HEK293 (cell line): ENCODE measurements around the gene TACR3.
A peak's percentile ranks its signal among the peaks of the same experiment; 100 is the strongest.
"Not testable (repeated sequence)": the region's sequence is repeated elsewhere in the genome, so short reads cannot be mapped to it uniquely, and the experiment has no call there.

Experiments used
- CTCF ChIA-PET: fragments of 350-600 bp; formaldehyde crosslinking; extraction: SDS; loops from one replicate; lab custom pipeline; 2021; ENCODE audit warnings: antibody characterized with exemption; lab: Yijun Ruan, JAX
- POLR2A ChIA-PET: fragments of 300-600 bp; formaldehyde crosslinking; extraction: SDS; loops from one replicate; lab custom pipeline; 2020; ENCODE audit warnings: antibody characterized with exemption, inconsistent platforms; lab: Yijun Ruan, JAX
- H3K27ac ChIP-seq: fragments of 200-500 bp; sonication (Bioruptor generic); 2 replicates; pipeline ENCODE4 v1.5.1; 2014; ENCODE audit warnings: low read depth, low read length, control low read depth, inconsistent platforms; ENCODE audit errors: extremely low read depth
- H3K36me3 ChIP-seq, 2 experiments: fragments of 200-500 bp in 1 of 2; sonication (Bioruptor generic) in 1 of 2; 1 replicate in 1 of 2; 2 replicates in 1 of 2; pipeline ENCODE4 v1.5.1; 2014 to 2017; ENCODE audit warnings: inconsistent platforms in 2 of 2, low read length in 2 of 2; ENCODE audit not compliant: control insufficient read depth in 2 of 2, insufficient read depth in 1 of 2
- H3K4me1 ChIP-seq: fragments of 200-500 bp; sonication (Bioruptor generic); 2 replicates; pipeline ENCODE4 v1.5.1; 2014; ENCODE audit warnings: mild to moderate bottlenecking, low read length, inconsistent platforms; ENCODE audit not compliant: control insufficient read depth, insufficient read depth
- H3K4me3 ChIP-seq: 2 replicates; pipeline ENCODE4 v1.5.1; 2011; ENCODE audit warnings: low read depth, mild to moderate bottlenecking, control low read depth, low read length, moderate library complexity
- H3K9me3 ChIP-seq: fragments of 200-500 bp; sonication (Bioruptor generic); 2 replicates; pipeline ENCODE4 v1.5.1; 2014; ENCODE audit warnings: low read depth, low read length, inconsistent platforms; ENCODE audit not compliant: control insufficient read depth, insufficient read depth
- BCL11A ChIP-seq: fragments of 450-650 bp; formaldehyde crosslinking; IDR thresholded peaks from 2 replicates; pipeline ENCODE4 v1.5.1; 2016; ENCODE audit warnings: low read depth, missing biosample characterization, missing genetic modification characterization
- ELK4 ChIP-seq: IDR thresholded peaks from 2 replicates; pipeline ENCODE4 v1.6.1; 2011; ENCODE audit warnings: mild to moderate bottlenecking, low read depth, low read length, borderline replicate concordance
- GLI2 ChIP-seq: fragments of 450-650 bp; formaldehyde crosslinking; IDR thresholded peaks from 2 replicates; pipeline ENCODE4; 2017; ENCODE audit warnings: missing biosample characterization, missing genetic modification characterization, low read depth, borderline replicate concordance
- KLF10 ChIP-seq: fragments of 450-650 bp; IDR thresholded peaks from 2 replicates; pipeline ENCODE4 v1.5.1; 2018; ENCODE audit warnings: missing biosample characterization, mild to moderate bottlenecking, missing genetic modification characterization
- REST ChIP-seq: fragments of 450-650 bp; formaldehyde crosslinking; IDR thresholded peaks from 2 replicates; pipeline ENCODE4 v1.5.1; 2016; ENCODE audit warnings: missing biosample characterization, missing genetic modification characterization
- SP7 ChIP-seq: fragments of 450-650 bp; formaldehyde crosslinking; IDR thresholded peaks from 2 replicates; pipeline ENCODE4 v1.5.1; 2016; ENCODE audit warnings: missing biosample characterization, missing genetic modification characterization
- ZFHX2 ChIP-seq: fragments of 450-650 bp; formaldehyde crosslinking; conservative IDR thresholded peaks from 2 replicates; pipeline ENCODE4 v1.5.1; 2016; ENCODE audit warnings: missing biosample characterization, missing genetic modification characterization
- ZNF121 ChIP-seq: fragments of 450-650 bp; formaldehyde crosslinking; IDR thresholded peaks from 2 replicates; pipeline ENCODE4 v1.5.1; 2016; ENCODE audit warnings: missing biosample characterization, missing genetic modification characterization
- ZNF354C ChIP-seq: fragments of 450-650 bp; formaldehyde crosslinking; IDR thresholded peaks from 2 replicates; pipeline ENCODE4 v1.5.1; 2016; ENCODE audit warnings: missing biosample characterization, missing genetic modification characterization, low read depth, borderline replicate concordance
- ZNF398 ChIP-seq: fragments of 450-650 bp; formaldehyde crosslinking; IDR thresholded peaks from 2 replicates; pipeline ENCODE4 v1.5.1; 2017; ENCODE audit warnings: missing biosample characterization, missing genetic modification characterization
- ZNF404 ChIP-seq: fragments of 450-650 bp; formaldehyde crosslinking; IDR thresholded peaks from 2 replicates; pipeline ENCODE4 v1.5.1; 2017; ENCODE audit warnings: missing biosample characterization, missing genetic modification characterization
- ZNF514 ChIP-seq: fragments of 450-650 bp; formaldehyde crosslinking; IDR thresholded peaks from 2 replicates; pipeline ENCODE4 v1.5.1; 2016; ENCODE audit warnings: missing biosample characterization, missing genetic modification characterization
- ZNF610 ChIP-seq: fragments of 450-650 bp; formaldehyde crosslinking; IDR thresholded peaks from 2 replicates; pipeline ENCODE4 v1.5.1; 2016; ENCODE audit warnings: missing biosample characterization, missing genetic modification characterization, borderline replicate concordance
- ZNF639 ChIP-seq: fragments of 450-650 bp; formaldehyde crosslinking; IDR thresholded peaks from 2 replicates; pipeline ENCODE4 v1.5.1; 2016; ENCODE audit warnings: missing biosample characterization, missing genetic modification characterization
- ZNF660 ChIP-seq: fragments of 450-650 bp; IDR thresholded peaks from 2 replicates; pipeline ENCODE4 v1.5.1; 2018; ENCODE audit warnings: missing biosample characterization, mild to moderate bottlenecking, missing genetic modification characterization
- ZSCAN16 ChIP-seq: fragments of 450-650 bp; formaldehyde crosslinking; IDR thresholded peaks from 2 replicates; pipeline ENCODE4 v1.5.1; 2016; ENCODE audit warnings: missing biosample characterization, missing genetic modification characterization

Gene TACR3

GRCh38 chr4:103756741-103757140 is 37.0 kb upstream of the TACR3 start (continued):
- TF ChIP-seq ELK4 (no peak), ZNF121 (no peak), ZNF514 (tag by site-specific recombination) (no peak), BCL11A (tag by site-specific recombination) (no peak), ZNF660 (tag by site-specific recombination) (no peak), ZNF354C (tag by site-specific recombination) (no peak), GLI2 (tag by site-specific recombination) (no peak), ZNF398 (no peak)

GRCh38 chr4:103754844-103755243 is 35.1 kb upstream of the TACR3 start:
- CTCF ChIA-PET = no interaction called here
- Histone ChIP-seq H3K9me3 (no peaks in the 10 kb centered on the region), H3K36me3 (no peaks in the 10 kb centered on the region), H3K4me3 (no peak overlapping the region)
- peak; percentile 30; the same call in 1 of the 2 replicates for TF ChIP-seq SP7 (tag by site-specific recombination)
- TF ChIP-seq ZNF660 (tag by site-specific recombination) = 0 out of 2 replicates have a peak, but pooled peaks have one; percentile 44
- no peak for TF ChIP-seq KLF10 (tag by site-specific recombination)
- TF ChIP-seq, all 188 proteins: peak for 2
- Histone ChIP-seq H3K27ac (no peak overlapping the region), H3K4me1 (no peaks in the 10 kb centered on the region)
- POLR2A ChIA-PET = no interaction called here

GRCh38 chr4:103753868-103754653 is 34.3 kb upstream of the TACR3 start:
- Histone ChIP-seq H3K27ac (no peak overlapping the region), H3K4me1 (no peaks in the 10 kb centered on the region), H3K4me3 (no peak overlapping the region), H3K9me3 (no peaks in the 10 kb centered on the region), H3K36me3 (no peaks in the 10 kb centered on the region)
- ChIA-PET CTCF (no interaction called here), POLR2A (no interaction called here)
- TF ChIP-seq ZSCAN16 (tag by site-specific recombination) = no peak
- TF ChIP-seq ZNF404 (tag by site-specific recombination) = no peak
- no peak for TF ChIP-seq ZNF610 (tag by site-specific recombination)
- TF ChIP-seq ZNF639 (tag by site-specific recombination) = no peak
- TF ChIP-seq ZNF121 = no peak
- TF ChIP-seq REST (tag by site-specific recombination) = no peak
- no peak for TF ChIP-seq ZFHX2 (tag by site-specific recombination)

- CTCF ChIA-PET, H3K27ac ChIP-seq, POLR2A ChIA-PET, H3K4me3 ChIP-seq, H3K9me3 ChIP-seq, H3K36me3 ChIP-seq, H3K4me1 ChIP-seq: not testable (repeated sequence)
Observed at GRCh38 chr4:103723150-103723549, 3.4 kb upstream of the TACR3 start.
